ENCODE results near the gene NCDN.

The NCDN gene

DNA sequence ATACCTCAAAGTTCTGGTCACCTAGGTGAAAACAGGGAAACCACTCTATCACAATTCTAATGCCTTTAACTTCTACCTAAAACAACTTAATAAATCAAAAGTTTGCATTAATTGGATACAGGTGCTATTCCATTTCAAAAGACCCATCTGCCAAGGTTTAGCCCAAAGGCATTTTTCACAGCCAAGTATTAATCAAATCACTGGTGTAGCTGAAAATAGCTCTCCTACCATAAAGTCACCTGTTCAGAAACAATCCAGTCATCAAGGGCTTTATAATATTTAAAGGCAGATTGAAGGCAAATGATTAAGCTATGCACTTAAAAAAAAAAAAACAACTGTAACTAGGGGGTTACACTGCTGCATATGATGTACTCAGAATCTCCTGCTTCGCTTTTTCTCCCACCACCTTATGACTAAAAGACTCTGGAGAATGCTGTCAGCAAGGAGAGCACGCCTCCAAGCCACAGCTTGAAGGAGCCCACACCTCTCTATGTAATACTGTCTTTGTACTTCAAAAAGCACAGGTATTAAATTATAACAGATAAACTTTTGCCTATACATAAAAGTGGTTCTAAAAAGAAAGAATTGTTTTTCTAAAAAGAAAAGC lies 20.9 kb upstream of the NCDN start:
- DNase-seq (ENCODE audit: low read depth in 1 of 2, low spot score in 1 of 2): no peak
- in situ Hi-C loops (cut with HindIII; ENCODE audit: low pct_unique_long_range_greater_than_20kb, low sequenced_read_pairs): no loop called here
- no peak for TF ChIP-seq JUND (IDR thresholded peaks at IDR 0.05; ENCODE audit: low read depth)

DNA sequence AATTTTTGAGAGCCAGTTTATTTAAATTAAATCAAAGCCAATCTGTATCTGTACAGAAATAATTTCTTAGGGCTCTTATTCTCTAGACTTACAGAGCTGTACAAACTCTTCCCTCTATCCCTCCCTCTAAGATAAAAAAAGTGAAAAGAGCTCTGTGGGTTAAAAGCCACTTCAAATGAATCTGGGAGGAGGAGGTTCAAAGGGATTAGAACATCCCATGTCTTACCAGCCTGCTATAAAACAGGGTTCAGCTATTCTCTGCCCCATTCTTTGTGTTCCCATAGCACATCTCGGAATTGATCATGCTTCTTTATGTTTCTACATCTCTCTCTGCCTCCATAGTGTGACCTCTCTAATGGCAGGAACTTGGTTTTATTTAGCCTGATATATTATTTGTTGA lies 19.8 kb upstream of the NCDN start:
- DNase-seq (ENCODE audit: low read depth in 1 of 2, low spot score in 1 of 2): no peak
- in situ Hi-C loops (cut with HindIII; ENCODE audit: low pct_unique_long_range_greater_than_20kb, low sequenced_read_pairs): no loop called here
- TF ChIP-seq JUND (IDR thresholded peaks at IDR 0.05; ENCODE audit: low read depth): no peak

DNA sequence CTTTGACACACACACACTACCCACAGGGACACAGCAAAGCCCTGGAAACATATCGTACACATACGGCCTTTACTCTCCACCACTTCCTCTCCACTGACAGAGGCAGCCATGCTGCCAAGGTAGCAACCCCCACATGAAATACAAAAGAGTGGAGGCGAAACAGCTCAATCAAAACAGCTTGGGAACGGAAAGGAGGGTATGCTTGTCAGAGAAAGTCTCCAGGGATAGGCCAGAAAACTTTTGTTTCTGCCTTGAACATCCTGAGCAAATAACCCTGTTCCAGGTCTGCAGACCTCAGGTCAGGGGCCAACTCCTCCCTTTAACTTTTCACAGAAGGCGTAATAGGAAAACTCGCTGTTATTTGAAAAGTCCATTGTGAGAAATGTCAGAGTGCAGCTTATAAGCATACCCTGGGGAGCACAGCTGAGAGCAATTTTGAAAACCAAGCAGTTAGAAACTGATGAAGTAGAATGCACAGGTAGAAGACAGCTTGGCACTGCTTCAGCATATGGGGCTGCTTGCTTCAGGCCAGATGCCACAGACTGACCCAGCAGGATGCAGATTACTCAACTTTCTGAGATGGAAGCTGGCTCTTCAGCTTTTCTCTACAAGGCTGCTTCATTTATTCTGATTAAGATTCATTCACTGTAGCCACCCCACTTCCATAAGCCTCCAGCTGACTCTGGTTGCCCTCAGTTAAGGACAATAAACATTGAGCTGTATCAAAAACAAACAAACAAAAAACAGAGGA lies 18.4 kb upstream of the NCDN start:
- in situ Hi-C loops (cut with HindIII; ENCODE audit: low pct_unique_long_range_greater_than_20kb, low sequenced_read_pairs): no loop called here
- DNase-seq (ENCODE audit: low read depth in 1 of 2, low spot score in 1 of 2): no peak
- TF ChIP-seq JUND (IDR thresholded peaks at IDR 0.05; ENCODE audit: low read depth): no peak

GRCh38 chr1:35539824-35540261 lies 17.8 kb upstream of the NCDN start:
- DNase-seq (ENCODE audit: low read depth in 1 of 2, low spot score in 1 of 2): no peak
- no peak for TF ChIP-seq JUND (IDR thresholded peaks at IDR 0.05; ENCODE audit: low read depth)
- in situ Hi-C loops (cut with HindIII; ENCODE audit: low pct_unique_long_range_greater_than_20kb, low sequenced_read_pairs): no loop called here

DNA sequence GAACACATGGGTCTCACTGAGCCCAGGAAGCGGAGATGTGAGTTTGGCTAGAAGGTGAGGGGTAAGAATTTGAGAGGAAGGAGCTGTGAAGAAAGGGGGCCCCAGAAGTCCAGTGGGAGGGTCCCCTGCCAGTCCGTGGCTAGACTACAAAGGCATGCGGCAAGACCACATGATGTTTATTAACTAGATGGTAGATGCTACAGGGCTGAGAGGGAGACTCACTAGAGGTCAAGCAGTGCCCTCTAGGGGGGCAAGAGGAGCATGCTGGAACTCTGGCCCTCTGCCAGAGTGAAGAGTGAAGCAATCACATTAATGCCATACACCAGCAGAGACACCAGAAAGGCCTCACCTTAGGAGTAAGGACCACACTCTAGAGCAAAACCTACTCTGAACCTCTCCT lies 12.6 kb upstream of the NCDN start:
- in situ Hi-C loops (cut with HindIII; ENCODE audit: low pct_unique_long_range_greater_than_20kb, low sequenced_read_pairs): no loop called here
- no peak for TF ChIP-seq JUND (IDR thresholded peaks at IDR 0.05; ENCODE audit: low read depth)
- peak in 1 of 2 experiments; percentile 51 for DNase-seq (ENCODE audit: low read depth in 1 of 2, low spot score in 1 of 2)

- in situ Hi-C loops (cut with HindIII; ENCODE audit: low pct_unique_long_range_greater_than_20kb, low sequenced_read_pairs): no loop called here
- no peak for TF ChIP-seq JUND (IDR thresholded peaks at IDR 0.05; ENCODE audit: low read depth)
- DNase-seq (ENCODE audit: low read depth in 1 of 2, low spot score in 1 of 2): no peak
These were observed 11.0 kb upstream of the NCDN start for GRCh38 chr1:35546614-35547013.

DNA sequence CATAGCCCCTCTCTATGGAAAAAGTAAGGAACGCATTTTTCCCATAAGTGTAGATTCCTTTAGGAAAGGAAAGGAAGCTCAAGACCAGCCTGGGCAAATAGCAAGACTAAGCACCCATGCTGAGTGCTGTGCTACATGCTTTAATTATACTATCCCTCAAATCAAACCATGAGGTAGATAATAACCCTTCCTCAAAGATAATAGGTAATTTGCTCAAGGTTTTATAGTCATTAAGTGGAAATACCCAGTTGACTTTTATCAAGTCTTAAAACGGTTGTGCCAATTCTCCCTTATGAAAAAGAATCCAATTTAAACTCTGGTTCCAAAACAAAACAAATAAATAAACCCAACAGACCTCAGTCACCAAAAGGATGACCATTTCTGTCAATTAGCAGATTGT lies 3.7 kb upstream of the NCDN start:
- DNase-seq (ENCODE audit: low read depth in 1 of 2, low spot score in 1 of 2): no peak
- in situ Hi-C loops (cut with HindIII; ENCODE audit: low pct_unique_long_range_greater_than_20kb, low sequenced_read_pairs): no loop called here
- no peak for TF ChIP-seq JUND (IDR thresholded peaks at IDR 0.05; ENCODE audit: low read depth)

- TF ChIP-seq JUND (IDR thresholded peaks at IDR 0.05; ENCODE audit: low read depth): no peak
- in situ Hi-C loops (cut with HindIII; ENCODE audit: low pct_unique_long_range_greater_than_20kb, low sequenced_read_pairs): no loop called here
- DNase-seq (ENCODE audit: low read depth in 1 of 2, low spot score in 1 of 2): peak in 1 of 2 experiments; percentile 72
These were observed 3.1 kb upstream of the NCDN start for GRCh38 chr1:35554266-35555211.

GRCh38 chr1:35555212-35555584 lies 2.4 kb upstream of the NCDN start:
- in situ Hi-C loops (cut with HindIII; ENCODE audit: low pct_unique_long_range_greater_than_20kb, low sequenced_read_pairs): no loop called here
- no peak for TF ChIP-seq JUND (IDR thresholded peaks at IDR 0.05; ENCODE audit: low read depth)
- no peak for DNase-seq (ENCODE audit: low read depth in 1 of 2, low spot score in 1 of 2)

DNA sequence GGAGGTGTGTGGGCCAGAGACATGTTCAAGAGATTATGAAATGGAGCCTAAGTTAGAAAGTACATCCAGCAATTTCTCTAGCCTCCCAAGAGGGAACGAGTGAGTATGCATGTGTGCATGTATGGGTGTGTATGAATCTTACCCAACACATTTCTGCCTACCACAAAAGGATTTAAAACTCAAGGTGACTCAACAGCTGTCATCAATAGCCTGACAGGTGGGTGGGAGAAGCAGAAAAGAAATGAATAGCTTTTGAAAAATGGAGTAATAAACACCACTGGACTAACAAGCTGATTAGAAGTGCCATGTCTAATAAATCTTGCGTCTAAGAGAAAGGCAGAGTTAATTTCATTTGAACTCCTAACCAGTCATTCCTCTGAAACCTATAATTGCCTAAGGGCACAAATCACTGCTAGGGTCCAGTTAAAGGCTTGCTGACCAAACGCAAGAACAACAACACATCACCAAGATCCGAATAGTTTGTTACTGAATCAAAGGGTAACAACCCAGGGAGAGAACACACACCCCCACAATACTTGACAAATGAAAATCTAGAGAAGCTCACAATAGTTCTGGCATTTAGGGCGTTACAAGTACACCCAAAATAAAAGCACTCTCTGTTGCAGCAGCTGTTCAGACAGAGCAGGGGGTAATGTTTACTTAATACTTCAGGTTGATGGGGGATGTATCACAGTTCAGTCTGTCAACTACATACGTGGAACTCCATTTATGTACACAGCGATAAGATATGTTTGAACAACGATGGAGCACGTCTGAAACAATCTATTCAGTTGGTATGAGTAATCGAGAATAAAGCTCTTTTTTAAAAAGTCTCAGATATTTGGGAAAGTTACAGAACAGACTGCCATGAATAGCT lies 1.8 kb upstream of the NCDN start:
- TF ChIP-seq JUND (IDR thresholded peaks at IDR 0.05; ENCODE audit: low read depth): no peak
- DNase-seq (ENCODE audit: low read depth in 1 of 2, low spot score in 1 of 2): no peak
- in situ Hi-C loops (cut with HindIII; ENCODE audit: low pct_unique_long_range_greater_than_20kb, low sequenced_read_pairs): no loop called here

- in situ Hi-C loops (cut with HindIII; ENCODE audit: low pct_unique_long_range_greater_than_20kb, low sequenced_read_pairs): no loop called here
- no peak for TF ChIP-seq JUND (IDR thresholded peaks at IDR 0.05; ENCODE audit: low read depth)
- DNase-seq (ENCODE audit: low read depth in 1 of 2, low spot score in 1 of 2): no peak
These were observed 998 bp upstream of the NCDN start for GRCh38 chr1:35556484-35557117.
